ENCODE measurements around the gene PLA2G12B.

Gene PLA2G12B

DNA sequence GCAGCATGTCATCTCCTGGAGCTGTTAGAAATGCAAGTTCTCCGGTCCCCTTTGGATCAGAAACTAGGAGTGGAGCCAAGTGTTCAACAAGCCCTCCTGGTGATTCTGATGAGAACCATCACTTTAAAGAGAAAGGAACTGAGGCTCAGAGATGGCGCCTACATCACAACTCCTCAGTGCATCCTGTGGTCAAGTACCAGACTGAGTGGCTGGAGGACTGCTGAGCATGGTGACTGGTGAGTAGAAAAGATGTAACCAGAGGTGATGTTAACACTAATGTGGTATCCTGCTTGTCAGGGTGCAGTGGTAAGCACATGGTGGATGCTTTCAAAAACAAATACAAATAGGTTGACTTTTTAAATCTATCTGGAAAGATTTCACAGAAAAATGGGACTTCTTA lies 64.5 kb downstream of the PLA2G12B start:
- no peak for DNase-seq (ENCODE audit: low spot score)

- no peak for DNase-seq (ENCODE audit: low spot score)
These were observed 65.2 kb downstream of the PLA2G12B start for GRCh38 chr10:72889391-72889831.

DNA sequence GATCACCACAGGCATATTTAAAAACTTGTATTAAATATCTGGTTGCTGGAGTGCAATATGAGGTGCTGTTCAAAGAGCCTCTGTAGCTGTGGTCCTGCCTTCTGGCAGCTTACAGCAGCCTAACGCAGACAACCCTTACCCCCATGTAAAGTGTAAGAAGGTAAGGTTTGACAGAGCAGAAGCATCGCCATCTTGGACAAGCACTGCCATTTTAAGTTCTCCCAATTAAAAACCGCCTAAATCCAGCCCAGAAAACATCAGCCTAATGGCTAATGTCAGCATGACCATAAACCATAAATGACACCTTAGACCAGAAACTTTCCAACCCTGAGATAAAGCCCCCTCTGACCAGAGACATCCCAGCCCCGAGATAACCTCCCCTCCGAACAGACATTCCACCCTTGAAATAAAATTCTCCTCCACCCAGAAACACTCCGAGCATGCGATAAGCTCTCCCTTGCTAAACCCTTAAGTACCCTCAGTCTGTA lies 66.4 kb downstream of the PLA2G12B start:
- no peak for DNase-seq (ENCODE audit: low spot score)

DNA sequence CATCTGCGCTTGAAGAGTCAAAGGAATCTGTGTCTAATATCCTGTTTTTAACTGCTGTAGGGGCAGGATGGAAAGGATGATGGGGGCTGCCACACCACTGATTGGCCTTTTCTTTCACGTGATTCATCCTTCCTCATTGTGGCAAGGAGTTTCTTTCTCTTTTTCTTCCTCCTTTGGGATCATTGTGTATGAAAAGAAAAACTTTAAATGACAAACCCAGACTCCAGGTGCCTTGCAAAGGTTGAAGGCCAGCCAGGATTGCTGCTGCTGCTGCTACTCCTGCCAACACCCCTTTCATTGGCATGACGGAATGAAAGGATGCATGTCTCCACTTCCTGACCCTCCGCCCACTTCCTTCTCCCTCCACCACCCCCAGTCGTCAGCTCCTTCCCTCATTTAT lies 67.6 kb downstream of the PLA2G12B start:
- no peak for DNase-seq (ENCODE audit: low spot score)

GRCh38 chr10:72886621-72887020 lies 68.0 kb downstream of the PLA2G12B start:
- DNase-seq (ENCODE audit: low spot score) = no peak

DNA sequence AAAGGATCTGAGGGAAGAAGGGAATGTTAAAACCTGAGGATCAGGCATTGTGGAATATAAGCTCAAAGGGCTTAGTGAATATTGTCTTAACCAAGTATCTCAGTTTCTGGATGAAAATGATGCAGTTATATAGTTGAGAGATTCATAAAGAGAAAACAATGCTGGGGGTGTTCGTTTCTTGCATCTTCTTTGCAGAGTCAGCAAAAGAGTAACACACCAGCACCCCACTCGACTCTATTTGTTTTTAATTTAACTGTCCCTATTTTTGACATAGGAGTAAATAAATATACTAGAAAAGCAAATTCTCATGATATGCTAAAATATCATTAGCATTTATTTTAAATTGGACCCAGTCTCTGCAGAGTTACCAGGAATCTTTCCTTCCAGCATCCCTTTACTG lies 68.7 kb downstream of the PLA2G12B start:
- no peak for DNase-seq (ENCODE audit: low spot score)
